WTC11 (cell line): ENCODE results near the gene ZNF311. TPM values are rescaled to one million over a fixed set of nuclear protein-coding genes. Genes with fewer than 3 reads are reported as not detected.

Experiments
- ELF4 ChIP-seq: sonication (generic); formaldehyde crosslinking; IDR thresholded peaks from 2 replicates; pipeline ENCODE4 v1.8.1; 2022; ENCODE audit warnings: low read depth, mild to moderate bottlenecking, moderate library complexity, missing genetic modification reagents
- FOXK1 ChIP-seq: sonication (generic); formaldehyde crosslinking; IDR thresholded peaks from 2 replicates; pipeline ENCODE4 v1.8.0; 2022; ENCODE audit warnings: mild to moderate bottlenecking, moderate library complexity, missing genetic modification reagents
- GABPB1 ChIP-seq: sonication (generic); formaldehyde crosslinking; IDR thresholded peaks from 2 replicates; pipeline ENCODE4 v1.8.1; 2023; ENCODE audit warnings: mild to moderate bottlenecking, missing genetic modification reagents
- GRHL2 ChIP-seq: fragments of 250-450 bp; sonication (Bioruptor Pico); IDR thresholded peaks from 2 replicates; pipeline ENCODE4 v1.8.0; 2022; ENCODE audit warnings: mild to moderate bottlenecking, moderate library complexity; ENCODE audit not compliant: insufficient replicate concordance, severe bottlenecking
- IRF2 ChIP-seq: sonication (generic); formaldehyde crosslinking; IDR thresholded peaks from 2 replicates; pipeline ENCODE4 v1.8.0; 2022; ENCODE audit warnings: low read depth, missing genetic modification reagents, borderline replicate concordance
- JAZF1 ChIP-seq: fragments of 250-450 bp; sonication (Bioruptor Pico); IDR thresholded peaks from 2 replicates; pipeline ENCODE4 v1.9.0; 2021; ENCODE audit warnings: moderate library complexity, mild to moderate bottlenecking, inconsistent platforms
- MYBL2 ChIP-seq: sonication (generic); formaldehyde crosslinking; IDR thresholded peaks from 2 replicates; pipeline ENCODE4 v1.8.1; 2023; ENCODE audit warnings: mild to moderate bottlenecking, moderate library complexity, missing genetic modification reagents
- NFATC4 ChIP-seq: fragments of 250-450 bp; sonication (Bioruptor Pico); IDR thresholded peaks from 2 replicates; pipeline ENCODE4 v1.9.0; 2021; ENCODE audit warnings: mild to moderate bottlenecking
- NFYB ChIP-seq: sonication (generic); formaldehyde crosslinking; conservative IDR thresholded peaks from 2 replicates; pipeline ENCODE4 v1.8.0; 2022; ENCODE audit warnings: low read depth, missing genetic modification reagents
- NR3C1 ChIP-seq: sonication (generic); formaldehyde crosslinking; conservative IDR thresholded peaks from 2 replicates; pipeline ENCODE4 v1.8.1; 2023; ENCODE audit warnings: low read depth, mild to moderate bottlenecking, missing genetic modification reagents
- SMAD3 ChIP-seq: sonication (generic); formaldehyde crosslinking; IDR thresholded peaks from 2 replicates; pipeline ENCODE4 v1.8.0; 2022; ENCODE audit warnings: missing genetic modification reagents, mild to moderate bottlenecking, borderline replicate concordance
- SOX15 ChIP-seq: fragments of 250-450 bp; sonication (Bioruptor Pico); IDR thresholded peaks from 2 replicates; pipeline ENCODE4 v1.9.0; 2021; ENCODE audit warnings: mild to moderate bottlenecking
- ZBTB21 ChIP-seq: sonication (generic); formaldehyde crosslinking; IDR thresholded peaks from 2 replicates; pipeline ENCODE4 v1.8.1; 2023; ENCODE audit warnings: mild to moderate bottlenecking, missing genetic modification reagents, borderline replicate concordance
- ZNF138 ChIP-seq: sonication (generic); formaldehyde crosslinking; conservative IDR thresholded peaks from 2 replicates; pipeline ENCODE4 v1.8.1; 2022; ENCODE audit warnings: mild to moderate bottlenecking, moderate library complexity, missing genetic modification reagents
- ZNF219 ChIP-seq: sonication (generic); formaldehyde crosslinking; IDR thresholded peaks from 2 replicates; pipeline ENCODE4 v1.8.0; 2023; ENCODE audit warnings: missing genetic modification reagents, mild to moderate bottlenecking, borderline replicate concordance
- ZNF416 ChIP-seq: fragments of 250-450 bp; sonication (Bioruptor Pico); IDR thresholded peaks from 2 replicates; pipeline ENCODE4 v1.9.0; 2021; ENCODE audit warnings: mild to moderate bottlenecking, inconsistent platforms
- ZNF671 ChIP-seq: fragments of 250-450 bp; sonication (Bioruptor Pico); IDR thresholded peaks from 2 replicates; pipeline ENCODE4 v1.8.0; 2021; ENCODE audit warnings: mild to moderate bottlenecking
- total RNA-seq: library from RNA; stranded (reverse); gene quantifications from 3 replicates; pipeline ENCODE4 v1.2.3, GENCODE V29; 2021
- TF ChIP-seq, protein P1 (sequence below): sonication (generic); formaldehyde crosslinking; IDR thresholded peaks from 2 replicates; pipeline ENCODE4 v1.8.0; 2022; ENCODE audit warnings: mild to moderate bottlenecking, missing genetic modification reagents
- TF ChIP-seq, protein P2 (sequence below): sonication (generic); formaldehyde crosslinking; IDR thresholded peaks from 2 replicates; pipeline ENCODE4 v1.8.1; 2023; ENCODE audit warnings: mild to moderate bottlenecking, moderate library complexity, missing genetic modification reagents
- TF ChIP-seq, protein P3 (sequence below): sonication (generic); formaldehyde crosslinking; IDR thresholded peaks from 2 replicates; pipeline ENCODE4 v1.8.0; 2022; ENCODE audit warnings: mild to moderate bottlenecking, missing genetic modification reagents
- TF ChIP-seq, protein P4 (sequence below): sonication (generic); formaldehyde crosslinking; IDR thresholded peaks from 2 replicates; pipeline ENCODE4 v1.8.1; 2023; ENCODE audit warnings: mild to moderate bottlenecking, missing genetic modification reagents, borderline replicate concordance
- TF ChIP-seq, protein P5 (sequence below): sonication (generic); formaldehyde crosslinking; IDR thresholded peaks from 2 replicates; pipeline ENCODE4 v1.8.1; 2023; ENCODE audit warnings: mild to moderate bottlenecking, missing genetic modification reagents, moderate library complexity
- TF ChIP-seq, protein P6 (sequence below): sonication (generic); formaldehyde crosslinking; IDR thresholded peaks from 2 replicates; pipeline ENCODE4 v1.8.1; 2022; ENCODE audit warnings: low read depth, mild to moderate bottlenecking, moderate library complexity, missing genetic modification reagents, borderline replicate concordance
- TF ChIP-seq, protein P7 (sequence below): sonication (generic); formaldehyde crosslinking; IDR thresholded peaks from 2 replicates; pipeline ENCODE4 v1.8.0; 2023; ENCODE audit warnings: missing genetic modification reagents, mild to moderate bottlenecking, borderline replicate concordance

Gene ZNF311
- total RNA-seq, 1 experiment from 2014 or later = 2.0 TPM

DNA sequence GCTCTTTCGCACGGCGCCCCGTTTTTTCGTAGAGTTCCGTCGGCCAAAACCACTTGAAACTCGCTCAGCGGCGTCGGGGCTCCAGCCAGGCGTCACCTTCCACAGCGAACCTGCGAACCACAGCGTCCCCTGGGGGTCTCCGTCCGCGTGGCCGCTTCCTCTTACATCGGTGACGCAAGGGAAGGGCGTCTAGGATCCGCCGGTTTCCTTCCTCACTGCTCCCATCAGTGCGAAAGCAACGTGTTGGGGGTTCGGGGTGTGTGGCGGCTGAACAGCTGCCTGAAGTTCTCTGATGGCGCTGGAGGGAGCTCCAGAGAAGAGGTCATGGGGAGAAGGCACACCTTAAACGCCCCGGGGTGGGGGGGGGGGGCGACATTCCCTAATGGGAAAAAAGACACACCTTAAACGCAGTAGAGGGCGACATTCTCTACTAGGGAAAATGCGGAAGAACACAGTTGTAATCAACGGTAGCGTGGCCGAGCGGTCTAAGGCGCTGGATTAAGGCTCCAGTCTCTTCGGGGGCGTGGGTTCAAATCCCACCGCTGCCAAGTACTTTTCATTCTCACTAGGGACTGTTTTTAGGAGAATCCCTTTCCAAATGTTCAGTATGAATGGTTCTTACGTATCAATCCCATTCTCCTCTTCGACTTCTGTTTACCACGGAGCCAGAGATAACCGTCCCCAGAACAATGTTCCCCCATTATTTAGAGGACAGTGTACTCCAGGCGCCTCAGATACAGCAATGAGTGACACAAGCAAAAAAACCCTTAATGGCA is 16.4 kb downstream of the ZNF311 start (continued):
- TF ChIP-seq, protein P1, sequence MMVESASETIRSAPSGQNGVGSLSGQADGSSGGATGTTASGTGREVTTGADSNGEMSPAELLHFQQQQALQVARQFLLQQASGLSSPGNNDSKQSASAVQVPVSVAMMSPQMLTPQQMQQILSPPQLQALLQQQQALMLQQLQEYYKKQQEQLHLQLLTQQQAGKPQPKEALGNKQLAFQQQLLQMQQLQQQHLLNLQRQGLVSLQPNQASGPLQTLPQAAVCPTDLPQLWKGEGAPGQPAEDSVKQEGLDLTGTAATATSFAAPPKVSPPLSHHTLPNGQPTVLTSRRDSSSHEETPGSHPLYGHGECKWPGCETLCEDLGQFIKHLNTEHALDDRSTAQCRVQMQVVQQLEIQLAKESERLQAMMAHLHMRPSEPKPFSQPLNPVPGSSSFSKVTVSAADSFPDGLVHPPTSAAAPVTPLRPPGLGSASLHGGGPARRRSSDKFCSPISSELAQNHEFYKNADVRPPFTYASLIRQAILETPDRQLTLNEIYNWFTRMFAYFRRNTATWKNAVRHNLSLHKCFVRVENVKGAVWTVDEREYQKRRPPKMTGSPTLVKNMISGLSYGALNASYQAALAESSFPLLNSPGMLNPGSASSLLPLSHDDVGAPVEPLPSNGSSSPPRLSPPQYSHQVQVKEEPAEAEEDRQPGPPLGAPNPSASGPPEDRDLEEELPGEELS = peak; percentile 65; the same call in 1 of the 2 replicates
- TF ChIP-seq IRF2 (CRISPR knock-in tag) = no peak
- TF ChIP-seq, protein P2, sequence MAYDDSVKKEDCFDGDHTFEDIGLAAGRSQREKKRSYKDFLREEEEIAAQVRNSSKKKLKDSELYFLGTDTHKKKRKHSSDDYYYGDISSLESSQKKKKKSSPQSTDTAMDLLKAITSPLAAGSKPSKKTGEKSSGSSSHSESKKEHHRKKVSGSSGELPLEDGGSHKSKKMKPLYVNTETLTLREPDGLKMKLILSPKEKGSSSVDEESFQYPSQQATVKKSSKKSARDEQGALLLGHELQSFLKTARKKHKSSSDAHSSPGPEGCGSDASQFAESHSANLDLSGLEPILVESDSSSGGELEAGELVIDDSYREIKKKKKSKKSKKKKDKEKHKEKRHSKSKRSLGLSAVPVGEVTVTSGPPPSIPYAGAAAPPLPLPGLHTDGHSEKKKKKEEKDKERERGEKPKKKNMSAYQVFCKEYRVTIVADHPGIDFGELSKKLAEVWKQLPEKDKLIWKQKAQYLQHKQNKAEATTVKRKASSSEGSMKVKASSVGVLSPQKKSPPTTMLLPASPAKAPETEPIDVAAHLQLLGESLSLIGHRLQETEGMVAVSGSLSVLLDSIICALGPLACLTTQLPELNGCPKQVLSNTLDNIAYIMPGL (CRISPR knock-in tag) = peak; percentile 98
- TF ChIP-seq, protein P3, sequence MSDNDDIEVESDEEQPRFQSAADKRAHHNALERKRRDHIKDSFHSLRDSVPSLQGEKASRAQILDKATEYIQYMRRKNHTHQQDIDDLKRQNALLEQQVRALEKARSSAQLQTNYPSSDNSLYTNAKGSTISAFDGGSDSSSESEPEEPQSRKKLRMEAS = peak; percentile 91
- TF ChIP-seq, protein P4, sequence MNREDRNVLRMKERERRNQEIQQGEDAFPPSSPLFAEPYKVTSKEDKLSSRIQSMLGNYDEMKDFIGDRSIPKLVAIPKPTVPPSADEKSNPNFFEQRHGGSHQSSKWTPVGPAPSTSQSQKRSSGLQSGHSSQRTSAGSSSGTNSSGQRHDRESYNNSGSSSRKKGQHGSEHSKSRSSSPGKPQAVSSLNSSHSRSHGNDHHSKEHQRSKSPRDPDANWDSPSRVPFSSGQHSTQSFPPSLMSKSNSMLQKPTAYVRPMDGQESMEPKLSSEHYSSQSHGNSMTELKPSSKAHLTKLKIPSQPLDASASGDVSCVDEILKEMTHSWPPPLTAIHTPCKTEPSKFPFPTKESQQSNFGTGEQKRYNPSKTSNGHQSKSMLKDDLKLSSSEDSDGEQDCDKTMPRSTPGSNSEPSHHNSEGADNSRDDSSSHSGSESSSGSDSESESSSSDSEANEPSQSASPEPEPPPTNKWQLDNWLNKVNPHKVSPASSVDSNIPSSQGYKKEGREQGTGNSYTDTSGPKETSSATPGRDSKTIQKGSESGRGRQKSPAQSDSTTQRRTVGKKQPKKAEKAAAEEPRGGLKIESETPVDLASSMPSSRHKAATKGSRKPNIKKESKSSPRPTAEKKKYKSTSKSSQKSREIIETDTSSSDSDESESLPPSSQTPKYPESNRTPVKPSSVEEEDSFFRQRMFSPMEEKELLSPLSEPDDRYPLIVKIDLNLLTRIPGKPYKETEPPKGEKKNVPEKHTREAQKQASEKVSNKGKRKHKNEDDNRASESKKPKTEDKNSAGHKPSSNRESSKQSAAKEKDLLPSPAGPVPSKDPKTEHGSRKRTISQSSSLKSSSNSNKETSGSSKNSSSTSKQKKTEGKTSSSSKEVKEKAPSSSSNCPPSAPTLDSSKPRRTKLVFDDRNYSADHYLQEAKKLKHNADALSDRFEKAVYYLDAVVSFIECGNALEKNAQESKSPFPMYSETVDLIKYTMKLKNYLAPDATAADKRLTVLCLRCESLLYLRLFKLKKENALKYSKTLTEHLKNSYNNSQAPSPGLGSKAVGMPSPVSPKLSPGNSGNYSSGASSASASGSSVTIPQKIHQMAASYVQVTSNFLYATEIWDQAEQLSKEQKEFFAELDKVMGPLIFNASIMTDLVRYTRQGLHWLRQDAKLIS (CRISPR knock-in tag) = no peak
- no peak for TF ChIP-seq FOXK1
- TF ChIP-seq NR3C1 = no peak
- no peak for TF ChIP-seq NFYB (CRISPR knock-in tag)
- TF ChIP-seq SOX15 (CRISPR knock-in tag) = no peak
- TF ChIP-seq ZBTB21 (CRISPR knock-in tag) = no peak
- no peak for TF ChIP-seq ZNF671 (CRISPR knock-in tag)
- TF ChIP-seq GRHL2 (CRISPR knock-in tag) = no peak
- TF ChIP-seq ZNF219 = no peak
- TF ChIP-seq SMAD3 (CRISPR knock-in tag) = no peak
- TF ChIP-seq NFATC4 (CRISPR knock-in tag) = peak; percentile 64; the same call in 1 of the 2 replicates
- no peak for TF ChIP-seq ZNF138 (CRISPR knock-in tag)
- TF ChIP-seq, protein P5, sequence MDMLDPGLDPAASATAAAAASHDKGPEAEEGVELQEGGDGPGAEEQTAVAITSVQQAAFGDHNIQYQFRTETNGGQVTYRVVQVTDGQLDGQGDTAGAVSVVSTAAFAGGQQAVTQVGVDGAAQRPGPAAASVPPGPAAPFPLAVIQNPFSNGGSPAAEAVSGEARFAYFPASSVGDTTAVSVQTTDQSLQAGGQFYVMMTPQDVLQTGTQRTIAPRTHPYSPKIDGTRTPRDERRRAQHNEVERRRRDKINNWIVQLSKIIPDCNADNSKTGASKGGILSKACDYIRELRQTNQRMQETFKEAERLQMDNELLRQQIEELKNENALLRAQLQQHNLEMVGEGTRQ (CRISPR knock-in tag) = no peak
- no peak for TF ChIP-seq ELF4 (CRISPR knock-in tag)
- TF ChIP-seq, protein P6, sequence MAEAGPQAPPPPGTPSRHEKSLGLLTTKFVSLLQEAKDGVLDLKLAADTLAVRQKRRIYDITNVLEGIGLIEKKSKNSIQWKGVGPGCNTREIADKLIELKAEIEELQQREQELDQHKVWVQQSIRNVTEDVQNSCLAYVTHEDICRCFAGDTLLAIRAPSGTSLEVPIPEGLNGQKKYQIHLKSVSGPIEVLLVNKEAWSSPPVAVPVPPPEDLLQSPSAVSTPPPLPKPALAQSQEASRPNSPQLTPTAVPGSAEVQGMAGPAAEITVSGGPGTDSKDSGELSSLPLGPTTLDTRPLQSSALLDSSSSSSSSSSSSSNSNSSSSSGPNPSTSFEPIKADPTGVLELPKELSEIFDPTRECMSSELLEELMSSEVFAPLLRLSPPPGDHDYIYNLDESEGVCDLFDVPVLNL (CRISPR knock-in tag) = no peak
- TF ChIP-seq ZNF416 (CRISPR knock-in tag) = no peak
- no peak for TF ChIP-seq GABPB1 (CRISPR knock-in tag)
- TF ChIP-seq JAZF1 (CRISPR knock-in tag) = no peak
- TF ChIP-seq, protein P7, sequence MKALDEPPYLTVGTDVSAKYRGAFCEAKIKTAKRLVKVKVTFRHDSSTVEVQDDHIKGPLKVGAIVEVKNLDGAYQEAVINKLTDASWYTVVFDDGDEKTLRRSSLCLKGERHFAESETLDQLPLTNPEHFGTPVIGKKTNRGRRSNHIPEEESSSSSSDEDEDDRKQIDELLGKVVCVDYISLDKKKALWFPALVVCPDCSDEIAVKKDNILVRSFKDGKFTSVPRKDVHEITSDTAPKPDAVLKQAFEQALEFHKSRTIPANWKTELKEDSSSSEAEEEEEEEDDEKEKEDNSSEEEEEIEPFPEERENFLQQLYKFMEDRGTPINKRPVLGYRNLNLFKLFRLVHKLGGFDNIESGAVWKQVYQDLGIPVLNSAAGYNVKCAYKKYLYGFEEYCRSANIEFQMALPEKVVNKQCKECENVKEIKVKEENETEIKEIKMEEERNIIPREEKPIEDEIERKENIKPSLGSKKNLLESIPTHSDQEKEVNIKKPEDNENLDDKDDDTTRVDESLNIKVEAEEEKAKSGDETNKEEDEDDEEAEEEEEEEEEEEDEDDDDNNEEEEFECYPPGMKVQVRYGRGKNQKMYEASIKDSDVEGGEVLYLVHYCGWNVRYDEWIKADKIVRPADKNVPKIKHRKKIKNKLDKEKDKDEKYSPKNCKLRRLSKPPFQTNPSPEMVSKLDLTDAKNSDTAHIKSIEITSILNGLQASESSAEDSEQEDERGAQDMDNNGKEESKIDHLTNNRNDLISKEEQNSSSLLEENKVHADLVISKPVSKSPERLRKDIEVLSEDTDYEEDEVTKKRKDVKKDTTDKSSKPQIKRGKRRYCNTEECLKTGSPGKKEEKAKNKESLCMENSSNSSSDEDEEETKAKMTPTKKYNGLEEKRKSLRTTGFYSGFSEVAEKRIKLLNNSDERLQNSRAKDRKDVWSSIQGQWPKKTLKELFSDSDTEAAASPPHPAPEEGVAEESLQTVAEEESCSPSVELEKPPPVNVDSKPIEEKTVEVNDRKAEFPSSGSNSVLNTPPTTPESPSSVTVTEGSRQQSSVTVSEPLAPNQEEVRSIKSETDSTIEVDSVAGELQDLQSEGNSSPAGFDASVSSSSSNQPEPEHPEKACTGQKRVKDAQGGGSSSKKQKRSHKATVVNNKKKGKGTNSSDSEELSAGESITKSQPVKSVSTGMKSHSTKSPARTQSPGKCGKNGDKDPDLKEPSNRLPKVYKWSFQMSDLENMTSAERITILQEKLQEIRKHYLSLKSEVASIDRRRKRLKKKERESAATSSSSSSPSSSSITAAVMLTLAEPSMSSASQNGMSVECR = no peak
- no peak for TF ChIP-seq MYBL2 (CRISPR knock-in tag)
